Large intestine (tissue), 3 donors: ENCODE results near the gene GGA1. TPM values are rescaled to one million over a fixed set of nuclear protein-coding genes. Genes with fewer than 3 reads are reported as not detected.

ENCODE experiments used
- DNase-seq, 2 donors: peaks; one replicate each; pipeline versions ENCODE4 v3.0.0 to v3.0.0-alpha.2; 2013
- H3K27ac ChIP-seq: one replicate; pipeline ENCODE4 v1.5.1; 2013; ENCODE audit warnings: low read length
- H3K27me3 ChIP-seq: 2 replicates; pipeline ENCODE4 v1.6.1; 2013; ENCODE audit warnings: low read length; ENCODE audit not compliant: control insufficient read depth, insufficient read depth
- H3K36me3 ChIP-seq: 2 replicates; pipeline ENCODE4 v1.6.1; 2013; ENCODE audit warnings: low read length; ENCODE audit not compliant: control insufficient read depth, insufficient read depth
- H3K4me1 ChIP-seq: one replicate; pipeline ENCODE4 v1.6.1; 2013; ENCODE audit warnings: low read length; ENCODE audit not compliant: control insufficient read depth, insufficient read depth
- H3K4me3 ChIP-seq: one replicate; pipeline ENCODE4 v1.5.1; 2013; ENCODE audit warnings: low read length
- H3K9me3 ChIP-seq: one replicate; pipeline ENCODE4 v1.6.1; 2013; ENCODE audit warnings: mild to moderate bottlenecking, low read depth, low read length, moderate library complexity; ENCODE audit not compliant: control insufficient read depth
- WGBS: methylation state at CpG from one replicate; pipeline ENCODE4 v1.1.5; 2013; ENCODE audit warnings: low lambda C conversion rate; ENCODE audit not compliant: insufficient coverage; 5-methylcytosine and 5-hydroxymethylcytosine counted together
- polyA plus RNA-seq: library from polyadenylated mRNA; unstranded; fragments of 120-200 nt; gene quantifications from one replicate; pipeline ENCODE4 v1.2.1, GENCODE V29; 2013

GGA1 gene
- polyA plus RNA-seq, 1 donor, result 49.7 TPM

GRCh38 chr22:37636186-37636948, 27.7 kb downstream of the GGA1 start:
- Histone ChIP-seq H3K4me1 (peaks cover 88% of the 10 kb centered on the region), H3K4me3 (no peak overlapping the region), H3K9me3 (no peaks in the 10 kb centered on the region), H3K27ac (peak overlapping the region; percentile 89), H3K27me3 (no peaks in the 10 kb centered on the region), H3K36me3 (peaks cover 19% of the 10 kb centered on the region)
- no CpG with 5 or more reads among the region's 6 CpGs for WGBS
- DNase-seq, result peak in 1 of 2 donors; percentile 72

- no peak overlapping the region for H3K4me3 ChIP-seq
- H3K27me3 ChIP-seq, result no peaks in the 10 kb centered on the region
- no CpG with 5 or more reads among the region's 3 CpGs for WGBS
- H3K27ac ChIP-seq, result peak overlapping the region; percentile 89
- H3K4me1 ChIP-seq, result peaks cover 88% of the 10 kb centered on the region
- DNase-seq, result no peak
- no peaks in the 10 kb centered on the region for H3K9me3 ChIP-seq
- peaks cover 15% of the 10 kb centered on the region for H3K36me3 ChIP-seq
Measured at GRCh38 chr22:37636949-37637273, 28.3 kb downstream of the GGA1 start.

GRCh38 chr22:37638391-37639069, 29.9 kb downstream of the GGA1 start:
- peaks cover 84% of the 10 kb centered on the region for H3K4me1 ChIP-seq
- H3K27me3 ChIP-seq, result no peaks in the 10 kb centered on the region
- peak; percentile 93 to 97 for DNase-seq
- no peaks in the 10 kb centered on the region for H3K9me3 ChIP-seq
- H3K4me3 ChIP-seq, result peak overlapping the region; percentile 85
- H3K27ac ChIP-seq, result peak overlapping the region; percentile 89
- peaks cover 22% of the 10 kb centered on the region for H3K36me3 ChIP-seq
- WGBS, result no CpG with 5 or more reads among the region's 11 CpGs

GRCh38 chr22:37639070-37639760, 30.6 kb downstream of the GGA1 start, which contains the start of gene SH3BP1:
Gene SH3BP1 (plus strand): TSS chr22:37639669. CDS start chr22:37639788, 119 bp downstream.
- peak in 1 of 2 donors; percentile 87 for DNase-seq
- H3K36me3 ChIP-seq, result peaks cover 26% of the 10 kb centered on the region
- no peaks in the 10 kb centered on the region for H3K9me3 ChIP-seq
- H3K27me3 ChIP-seq, result no peaks in the 10 kb centered on the region
- WGBS, result no CpG with 5 or more reads among the region's 57 CpGs
- H3K4me3 ChIP-seq, result peak within 1 kb of the TSS; percentile 85
- H3K27ac ChIP-seq, result peak within 1 kb of the TSS; percentile 89
- H3K4me1 ChIP-seq, result peaks cover 81% of the 10 kb centered on the region

GRCh38 chr22:37639771-37640590, 31.3 kb downstream of the GGA1 start:
- Histone ChIP-seq H3K4me3 (peak overlapping the region; percentile 85), H3K9me3 (no peaks in the 10 kb centered on the region), H3K36me3 (peaks cover 34% of the 10 kb centered on the region), H3K27me3 (no peaks in the 10 kb centered on the region), H3K4me1 (peaks cover 73% of the 10 kb centered on the region), H3K27ac (peak overlapping the region; percentile 89)
- no CpG with 5 or more reads among the region's 27 CpGs for WGBS
- peak in 1 of 2 donors; percentile 51 for DNase-seq

- Histone ChIP-seq H3K27me3 (no peaks in the 10 kb centered on the region), H3K27ac (peak overlapping the region; percentile 89), H3K4me1 (peaks cover 64% of the 10 kb centered on the region), H3K9me3 (no peaks in the 10 kb centered on the region), H3K36me3 (peaks cover 41% of the 10 kb centered on the region), H3K4me3 (peak overlapping the region; percentile 85)
- DNase-seq, result peak in 1 of 2 donors; percentile 65
- no CpG with 5 or more reads among the region's 24 CpGs for WGBS
Measured at GRCh38 chr22:37640591-37641560, 32.2 kb downstream of the GGA1 start.

- H3K4me1 ChIP-seq, result peaks cover 57% of the 10 kb centered on the region
- H3K27me3 ChIP-seq, result no peaks in the 10 kb centered on the region
- H3K36me3 ChIP-seq, result peaks cover 44% of the 10 kb centered on the region
- H3K9me3 ChIP-seq, result no peaks in the 10 kb centered on the region
- peak in 1 of 2 donors; percentile 77 for DNase-seq
- peak overlapping the region; percentile 85 for H3K4me3 ChIP-seq
- no CpG with 5 or more reads among the region's 5 CpGs for WGBS
- H3K27ac ChIP-seq, result peak overlapping the region; percentile 89
Measured at GRCh38 chr22:37641561-37641949, 32.9 kb downstream of the GGA1 start.

- Histone ChIP-seq H3K4me3 (no peak overlapping the region), H3K36me3 (peaks cover 58% of the 10 kb centered on the region), H3K9me3 (no peaks in the 10 kb centered on the region), H3K4me1 (peaks cover 44% of the 10 kb centered on the region), H3K27me3 (no peaks in the 10 kb centered on the region), H3K27ac (no peak overlapping the region)
- DNase-seq, result peak in 1 of 2 donors; percentile 75
- WGBS, result no CpG with 5 or more reads among the region's 9 CpGs
Measured at GRCh38 chr22:37643225-37643847, 34.7 kb downstream of the GGA1 start.

- Histone ChIP-seq H3K27ac (no peak overlapping the region), H3K4me3 (no peak overlapping the region), H3K36me3 (peaks cover 86% of the 10 kb centered on the region), H3K27me3 (no peaks in the 10 kb centered on the region), H3K9me3 (no peaks in the 10 kb centered on the region), H3K4me1 (peaks cover 16% of the 10 kb centered on the region)
- no peak for DNase-seq
- no CpG with 5 or more reads among the region's 9 CpGs for WGBS
Measured at GRCh38 chr22:37647317-37647716, 38.7 kb downstream of the GGA1 start.
